MM.1S (cell line): ENCODE results near the gene AKAP1.

ENCODE experiments used
- DNase-seq: peaks from one replicate; pipeline ENCODE4 v3.0.0-alpha.2; 2015
- H2AFZ ChIP-seq: fragments of 300-600 bp; sonication (generic); 2 replicates; pipeline ENCODE4 v1.6.0; 2016; ENCODE audit warnings: antibody characterized with exemption, low read length
- H3F3A ChIP-seq: fragments of 300-600 bp; sonication (generic); 2 replicates; pipeline ENCODE4 v1.6.1; 2016; ENCODE audit warnings: mild to moderate bottlenecking, antibody characterized with exemption, low read length, moderate library complexity, mixed read lengths; ENCODE audit not compliant: insufficient read depth
- H3K27ac ChIP-seq: fragments of 300-600 bp; sonication (generic); 2 replicates; pipeline ENCODE4 v1.5.1; 2016; ENCODE audit warnings: mild to moderate bottlenecking, low read length
- H3K27me3 ChIP-seq: fragments of 300-600 bp; sonication (generic); replicated peaks from 2 replicates; pipeline ENCODE4 v1.6.0; 2016; ENCODE audit warnings: low read length; ENCODE audit not compliant: insufficient read depth
- H3K36me3 ChIP-seq: fragments of 300-600 bp; sonication (generic); replicated peaks from 2 replicates; pipeline ENCODE4 v1.6.1; 2016; ENCODE audit warnings: mild to moderate bottlenecking, low read length, mixed read lengths; ENCODE audit not compliant: insufficient read depth
- H3K4me1 ChIP-seq: fragments of 300-600 bp; sonication (generic); 2 replicates; pipeline ENCODE4 v1.6.1; 2016; ENCODE audit warnings: low read length, mixed read lengths
- H3K4me2 ChIP-seq: fragments of 300-600 bp; sonication (generic); 2 replicates; pipeline ENCODE4 v1.6.0; 2016; ENCODE audit warnings: low read depth, low read length
- H3K4me3 ChIP-seq: fragments of 300-600 bp; sonication (generic); 2 replicates; pipeline ENCODE4 v1.5.1; 2016; ENCODE audit warnings: low read length, mixed read lengths
- H3K79me2 ChIP-seq: fragments of 300-600 bp; sonication (generic); 2 replicates; pipeline ENCODE4 v1.6.1; 2016; ENCODE audit warnings: mixed run types, low read length, mixed read lengths
- H3K9ac ChIP-seq: fragments of 300-600 bp; sonication (generic); 2 replicates; pipeline ENCODE4 v1.6.1; 2016; ENCODE audit warnings: low read length, mixed read lengths
- H3K9me2 ChIP-seq: fragments of 300-600 bp; sonication (generic); replicated peaks from 2 replicates; pipeline ENCODE4 v1.6.1; 2016; ENCODE audit warnings: mild to moderate bottlenecking, low read length, mixed read lengths; ENCODE audit not compliant: insufficient read depth
- H3K9me3 ChIP-seq: fragments of 300-600 bp; sonication (generic); replicated peaks from 2 replicates; pipeline ENCODE4 v1.6.1; 2016; ENCODE audit warnings: mild to moderate bottlenecking, low read length, mixed read lengths; ENCODE audit not compliant: insufficient read depth
- H4K20me1 ChIP-seq: fragments of 300-600 bp; sonication (generic); 2 replicates; pipeline ENCODE4 v1.6.1; 2016; ENCODE audit warnings: mild to moderate bottlenecking, low read length, moderate library complexity, mixed read lengths; ENCODE audit not compliant: insufficient read depth
- CTCF ChIP-seq: fragments of 300-600 bp; sonication (generic); IDR thresholded peaks from 2 replicates; pipeline ENCODE4 v1.5.1; 2016; ENCODE audit warnings: antibody characterized with exemption, low read length, mixed read lengths
- EZH2 ChIP-seq: fragments of 300-600 bp; sonication (generic); optimal IDR thresholded peaks from 2 replicates; pipeline ENCODE3; 2017; ENCODE audit warnings: low read depth, mild to moderate bottlenecking, antibody characterized with exemption, low read length, mixed read lengths
- EZH2phosphoT487 ChIP-seq: fragments of 300-600 bp; sonication (generic); IDR thresholded peaks from 2 replicates; pipeline ENCODE4 v1.6.1; 2018; ENCODE audit warnings: antibody characterized with exemption, low read length

The AKAP1 gene

DNA sequence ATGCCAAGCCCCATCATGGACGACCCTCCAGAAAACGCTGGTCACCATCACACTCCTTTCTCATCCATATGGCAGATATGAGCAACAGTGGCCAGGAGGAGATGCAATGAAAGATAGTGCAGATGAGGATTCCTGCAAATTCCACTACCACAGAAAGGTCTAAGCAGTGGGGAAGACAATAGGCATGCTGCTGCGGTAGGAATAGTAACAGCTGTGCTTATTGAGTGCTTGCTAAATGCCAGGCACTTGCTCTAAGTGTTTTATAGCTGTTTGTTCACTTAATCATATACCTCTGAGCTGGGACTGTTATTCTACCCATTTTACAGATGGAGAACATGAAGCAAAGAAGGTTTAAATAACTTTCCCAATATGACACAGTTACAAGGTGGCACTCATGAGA lies 46.6 kb upstream of the AKAP1 start:
- TF ChIP-seq CTCF (no peak), EZH2 (no peak), EZH2phosphoT487 (no peak)
- no peaks in the 10 kb centered on the region for H3F3A ChIP-seq
- no peak overlapping the region for H2AFZ ChIP-seq
- no peaks in the 10 kb centered on the region for H3K4me1 ChIP-seq
- H3K79me2 ChIP-seq: no peaks in the 10 kb centered on the region
- H4K20me1 ChIP-seq: no peaks in the 10 kb centered on the region
- no peak for DNase-seq
- no peak overlapping the region for H3K4me2 ChIP-seq
- H3K4me3 ChIP-seq: no peak overlapping the region
- no peaks in the 10 kb centered on the region for H3K9me2 ChIP-seq
- H3K36me3 ChIP-seq: no peaks in the 10 kb centered on the region
- no peaks in the 10 kb centered on the region for H3K27me3 ChIP-seq
- H3K27ac ChIP-seq: no peak overlapping the region
- no peak overlapping the region for H3K9ac ChIP-seq
- no peaks in the 10 kb centered on the region for H3K9me3 ChIP-seq

DNA sequence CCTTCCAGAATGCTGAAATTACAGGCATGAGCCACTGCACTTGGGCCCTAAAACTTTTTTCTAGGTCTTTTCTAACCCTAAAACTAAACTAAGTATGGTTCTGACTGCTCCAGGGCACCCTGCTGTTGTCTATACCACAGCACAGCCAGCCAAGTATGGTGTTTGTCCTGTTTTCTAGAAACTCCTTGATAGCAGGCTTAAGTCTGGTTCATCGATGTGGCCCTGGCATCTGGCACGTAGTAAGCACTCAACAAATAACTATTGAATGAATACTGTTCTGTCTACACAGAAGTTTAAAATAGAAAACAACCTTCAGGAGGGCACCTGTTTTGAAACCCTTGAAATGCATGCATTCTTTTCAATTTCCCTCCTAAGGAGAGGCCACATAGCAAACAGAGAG lies 44.5 kb upstream of the AKAP1 start:
- Histone ChIP-seq H2AFZ (no peak overlapping the region), H3K36me3 (no peaks in the 10 kb centered on the region), H3K4me2 (no peak overlapping the region), H3K9me2 (no peaks in the 10 kb centered on the region), H4K20me1 (no peaks in the 10 kb centered on the region), H3K9me3 (no peaks in the 10 kb centered on the region), H3K79me2 (no peaks in the 10 kb centered on the region), H3F3A (no peaks in the 10 kb centered on the region), H3K4me1 (no peaks in the 10 kb centered on the region), H3K4me3 (no peak overlapping the region), H3K27ac (no peak overlapping the region), H3K27me3 (no peaks in the 10 kb centered on the region), H3K9ac (no peak overlapping the region)
- no peak for DNase-seq
- TF ChIP-seq CTCF (no peak), EZH2 (no peak), EZH2phosphoT487 (no peak)

GRCh38 chr17:57043276-57043675 lies 41.8 kb upstream of the AKAP1 start:
- no peaks in the 10 kb centered on the region for H3K4me1 ChIP-seq
- no peak overlapping the region for H3K4me2 ChIP-seq
- H3F3A ChIP-seq: no peaks in the 10 kb centered on the region
- H3K4me3 ChIP-seq: no peak overlapping the region
- no peak overlapping the region for H3K9ac ChIP-seq
- DNase-seq: no peak
- no peak overlapping the region for H3K27ac ChIP-seq
- TF ChIP-seq CTCF: no peak
- TF ChIP-seq EZH2phosphoT487: no peak
- no peak for TF ChIP-seq EZH2
- H3K9me3 ChIP-seq: no peaks in the 10 kb centered on the region
- no peaks in the 10 kb centered on the region for H4K20me1 ChIP-seq
- no peaks in the 10 kb centered on the region for H3K27me3 ChIP-seq
- H3K36me3 ChIP-seq: no peaks in the 10 kb centered on the region
- H3K9me2 ChIP-seq: no peaks in the 10 kb centered on the region
- no peak overlapping the region for H2AFZ ChIP-seq
- H3K79me2 ChIP-seq: no peaks in the 10 kb centered on the region
